H1 (cell line): ENCODE results near the gene COL6A3. TPM values are rescaled to one million over a fixed set of nuclear protein-coding genes. Genes with fewer than 3 reads are reported as not detected.

Source experiments
- CTCF ChIA-PET: fragments of 300-600 bp; sonication (Branson Sonifier 250); formaldehyde crosslinking; loops from one replicate; lab custom pipeline; 2021; ENCODE audit not compliant: partially characterized antibody; lab: Charles Lee
- POLR2A ChIA-PET: fragments of 300-600 bp; sonication (Branson Sonifier 250); formaldehyde crosslinking; loops from one replicate; lab custom pipeline; 2021; ENCODE audit warnings: inconsistent platforms; ENCODE audit not compliant: partially characterized antibody; lab: Charles Lee
- DNase-seq, 2 experiments: peaks; one replicate each; pipeline versions ENCODE4 v3.0.0 to v3.0.0-alpha.2; 2010 to 2022; ENCODE audit warnings: low spot score in 2 of 2, low read depth in 1 of 2, mixed read lengths in 1 of 2
- FAIRE-seq: peaks from 2 replicates; lab custom pipeline; 2011; peaks lifted over from hg19 to GRCh38; lab: Jason Lieb, UNC
- H2AFZ ChIP-seq: 2 replicates; pipeline ENCODE4 v1.8.1; 2012; ENCODE audit warnings: low read length, inconsistent platforms
- H2AK5ac ChIP-seq: 2 replicates; pipeline ENCODE4 v1.6.1; 2013; ENCODE audit warnings: low read depth, low read length
- H2BK120ac ChIP-seq: replicated peaks from 2 replicates; pipeline ENCODE3; 2013; ENCODE audit warnings: low read depth, low read length, inconsistent platforms
- H2BK12ac ChIP-seq: 2 replicates; pipeline ENCODE4 v1.6.1; 2013; ENCODE audit warnings: low read depth, low read length
- H2BK15ac ChIP-seq: 2 replicates; pipeline ENCODE4 v1.6.1; 2013; ENCODE audit warnings: low read length
- H2BK20ac ChIP-seq: 2 replicates; pipeline ENCODE4 v1.6.1; 2013; ENCODE audit warnings: low read length
- H2BK5ac ChIP-seq: 2 replicates; pipeline ENCODE4 v1.6.1; 2013; ENCODE audit warnings: low read depth, low read length
- H3K14ac ChIP-seq: 2 replicates; pipeline ENCODE4 v1.6.1; 2013; ENCODE audit warnings: inconsistent platforms; ENCODE audit not compliant: insufficient read length
- H3K18ac ChIP-seq: 2 replicates; pipeline ENCODE4 v1.6.1; 2013; ENCODE audit warnings: low read length; ENCODE audit errors: extremely low read depth
- H3K23ac ChIP-seq: 2 replicates; pipeline ENCODE4 v1.6.1; 2013; ENCODE audit warnings: inconsistent platforms; ENCODE audit not compliant: insufficient read length
- H3K23me2 ChIP-seq: 2 replicates; pipeline ENCODE4 v1.6.1; 2013; ENCODE audit warnings: low read depth, low read length
- H3K27ac ChIP-seq: 2 replicates; pipeline ENCODE4 v1.6.1; 2011; ENCODE audit warnings: low read depth, low read length, inconsistent platforms
- H3K27me3 ChIP-seq, 4 experiments: replicated peaks in 1 of 4; 1 replicate in 1 of 4; 2 replicates in 3 of 4; pipeline versions ENCODE4 v1.6.1 to v1.8.1; 2011 to 2013; ENCODE audit warnings: low read length in 3 of 4, mild to moderate bottlenecking in 3 of 4, inconsistent platforms in 2 of 4, mixed read lengths in 2 of 4, moderate library complexity in 1 of 4; ENCODE audit not compliant: control insufficient read depth in 3 of 4, insufficient read depth in 3 of 4; ENCODE audit errors: extremely low read depth in 1 of 4
- H3K36me3 ChIP-seq, 4 experiments: 2 replicates each; pipeline versions ENCODE4 v1.6.1 to v1.8.1; 2011 to 2013; ENCODE audit warnings: mild to moderate bottlenecking in 4 of 4, low read length in 3 of 4, moderate library complexity in 2 of 4, control low read depth in 1 of 4, inconsistent platforms in 1 of 4; ENCODE audit not compliant: insufficient read depth in 4 of 4, control insufficient read depth in 2 of 4
- H3K4ac ChIP-seq: replicated peaks from 2 replicates; pipeline ENCODE3; 2013; ENCODE audit warnings: low read length, low read depth, mixed read lengths, inconsistent platforms; ENCODE audit not compliant: insufficient read length
- H3K4me1 ChIP-seq, 4 experiments: replicated peaks in 1 of 4; 1 replicate in 1 of 4; 2 replicates in 3 of 4; pipeline versions ENCODE4 v1.6.1 to v1.8.1; 2011 to 2013; ENCODE audit warnings: low read length in 3 of 4, inconsistent platforms in 2 of 4, mixed read lengths in 1 of 4; ENCODE audit not compliant: insufficient read depth in 4 of 4, control insufficient read depth in 3 of 4
- H3K4me2 ChIP-seq, 2 experiments: 2 replicates each; pipeline versions ENCODE4 v1.6.1 to v1.8.1; 2011 to 2013; ENCODE audit warnings: low read depth in 2 of 2, low read length in 2 of 2, control low read depth in 1 of 2, inconsistent platforms in 1 of 2, mild to moderate bottlenecking in 1 of 2; ENCODE audit not compliant: insufficient read depth in 1 of 2
- H3K4me3 ChIP-seq, 4 experiments: fragments of 200-600, 300-600 bp in 1 of 4; sonication (generic), shearing (Covaris generic), sonication (Bioruptor Twin) in 1 of 4; 2 replicates each; pipeline versions ENCODE4 v1.5.1 to v1.8.1; 2011 to 2016; ENCODE audit warnings: low read length in 4 of 4, low read depth in 3 of 4, control low read depth in 2 of 4, inconsistent platforms in 2 of 4, mild to moderate bottlenecking in 2 of 4, mixed read lengths in 1 of 4, moderate library complexity in 1 of 4; ENCODE audit not compliant: insufficient read depth in 2 of 4; ENCODE audit errors: extremely low read depth in 1 of 4
- H3K56ac ChIP-seq: replicated peaks from 2 replicates; pipeline ENCODE3; 2013; ENCODE audit warnings: low read depth, mild to moderate bottlenecking, mixed read lengths, low read length, inconsistent platforms; ENCODE audit not compliant: insufficient read length
- H3K79me1 ChIP-seq: 2 replicates; pipeline ENCODE4 v1.6.1; 2013; ENCODE audit warnings: low read depth, low read length, control low read depth
- H3K79me2 ChIP-seq, 2 experiments: 2 replicates each; pipeline versions ENCODE4 v1.6.1 to v1.8.1; 2012 to 2013; ENCODE audit warnings: low read length in 2 of 2, mild to moderate bottlenecking in 2 of 2, inconsistent platforms in 1 of 2; ENCODE audit not compliant: insufficient read depth in 2 of 2, control insufficient read depth in 1 of 2
- H3K9ac ChIP-seq, 4 experiments: replicated peaks in 1 of 4; 1 replicate in 1 of 4; 2 replicates in 3 of 4; pipeline versions ENCODE4 v1.6.1 to v1.8.1; 2011 to 2013; ENCODE audit warnings: low read depth in 3 of 4, low read length in 3 of 4, control low read depth in 2 of 4, mild to moderate bottlenecking in 2 of 4, moderate library complexity in 2 of 4, inconsistent platforms in 1 of 4; ENCODE audit errors: extremely low read depth in 1 of 4
- H3K9me3 ChIP-seq, 2 experiments: 2 replicates each; pipeline versions ENCODE4 v1.6.1 to v1.8.1; 2012 to 2013; ENCODE audit warnings: mild to moderate bottlenecking in 2 of 2, moderate library complexity in 2 of 2, control low read depth in 1 of 2, inconsistent platforms in 1 of 2, low read depth in 1 of 2, low read length in 1 of 2, mixed read lengths in 1 of 2; ENCODE audit not compliant: insufficient read depth in 2 of 2
- H4K20me1 ChIP-seq, 2 experiments: replicated peaks in 1 of 2; 2 replicates each; pipeline versions ENCODE3 to v1.8.1; 2011 to 2013; ENCODE audit warnings: inconsistent platforms in 2 of 2, low read length in 2 of 2, mild to moderate bottlenecking in 1 of 2; ENCODE audit not compliant: insufficient read depth in 2 of 2, control insufficient read depth in 1 of 2
- H4K5ac ChIP-seq: 2 replicates; pipeline ENCODE4 v1.6.1; 2013; ENCODE audit warnings: low read length, low read depth, mixed read lengths, inconsistent platforms; ENCODE audit not compliant: insufficient read length
- H4K8ac ChIP-seq: 2 replicates; pipeline ENCODE4 v1.8.0; 2013; ENCODE audit warnings: mild to moderate bottlenecking, moderate library complexity, low read length, inconsistent platforms; ENCODE audit not compliant: insufficient read depth; ENCODE audit errors: extremely low read depth
- H4K91ac ChIP-seq: replicated peaks from 2 replicates; pipeline ENCODE3; 2013; ENCODE audit warnings: low read length, mixed read lengths, inconsistent platforms; ENCODE audit not compliant: insufficient read length
- ASH2L ChIP-seq: fragments of 200-600, 300-600 bp; sonication (generic); IDR thresholded peaks from one replicate; pipeline ENCODE4 v1.7.1; 2017; ENCODE audit warnings: low read length
- BACH1 ChIP-seq: IDR thresholded peaks from 2 replicates; pipeline ENCODE4 v1.6.1; 2012; ENCODE audit warnings: low read length, improper control_type of control experiment
- CBX8 ChIP-seq: fragments of 300-800, 300-1000 bp; sonication (generic); IDR thresholded peaks from 2 replicates; pipeline ENCODE4 v1.7.1; 2016; ENCODE audit warnings: low read depth, low read length, borderline replicate concordance
- EP300 ChIP-seq, 2 experiments: IDR thresholded peaks; 1 replicate in 1 of 2; 2 replicates in 1 of 2; pipeline ENCODE4 v1.6.1; 2011 to 2012; ENCODE audit warnings: low read depth in 2 of 2, low read length in 2 of 2, mild to moderate bottlenecking in 2 of 2, borderline replicate concordance in 1 of 2, inconsistent platforms in 1 of 2, moderate library complexity in 1 of 2
- FOSL1 ChIP-seq: IDR thresholded peaks from 2 replicates; pipeline ENCODE4 v1.6.1; 2011; ENCODE audit warnings: mild to moderate bottlenecking, low read depth, low read length, moderate library complexity; ENCODE audit not compliant: insufficient read depth
- GTF2F1 ChIP-seq: IDR thresholded peaks from 2 replicates; pipeline ENCODE4 v1.6.1; 2012; ENCODE audit warnings: low read depth, low read length, improper control_type of control experiment, borderline replicate concordance
- KDM4A ChIP-seq: IDR thresholded peaks from one replicate; pipeline ENCODE4 v1.7.1; 2012; ENCODE audit warnings: low read depth, mild to moderate bottlenecking, moderate library complexity, low read length, inconsistent platforms; ENCODE audit not compliant: severe bottlenecking
- KDM5A ChIP-seq: fragments of 200-600 bp; IDR thresholded peaks from 2 replicates; pipeline ENCODE4 v1.7.1; 2012; ENCODE audit warnings: mild to moderate bottlenecking, low read length, inconsistent platforms, mixed read lengths
- NRF1 ChIP-seq: IDR thresholded peaks from 2 replicates; pipeline ENCODE4 v1.6.1; 2011; ENCODE audit warnings: mild to moderate bottlenecking, low read depth, low read length, improper control_type of control experiment
- SP4 ChIP-seq: IDR thresholded peaks from 2 replicates; pipeline ENCODE4 v1.6.1; 2012; ENCODE audit warnings: low read length, inconsistent platforms
- TAF7 ChIP-seq: optimal IDR thresholded peaks from 2 replicates; pipeline ENCODE3; 2011; ENCODE audit warnings: low read depth, mild to moderate bottlenecking, inconsistent platforms, low read length, moderate library complexity, borderline replicate concordance
- TEAD4 ChIP-seq: IDR thresholded peaks from 2 replicates; pipeline ENCODE4 v1.6.1; 2012; ENCODE audit warnings: low read depth, low read length, inconsistent platforms, mixed read lengths
- WGBS, 2 experiments: shearing (Covaris generic) in 1 of 2; methylation state at CpG; one replicate each; pipeline versions ENCODE4 v1.1.6 to v1.1.7; 2013 to 2015; ENCODE audit warnings: low lambda C conversion rate in 2 of 2, mixed read lengths in 2 of 2, inconsistent platforms in 1 of 2, low coverage in 1 of 2, missing lambda C conversion rate in 1 of 2; ENCODE audit not compliant: insufficient replicate concordance in 2 of 2, insufficient coverage in 1 of 2, insufficient read length in 1 of 2; ENCODE audit errors: extremely low coverage in 1 of 2, missing lambda C conversion rate in 1 of 2; 5-methylcytosine and 5-hydroxymethylcytosine counted together
- polyA plus RNA-seq, 7 experiments: library from polyadenylated mRNA; depleted of rRNA in 3 of 7; stranded (reverse) in 5 of 7; unstranded in 2 of 7; fragments of >200 nt in 5 of 7; fragments of 200-250 nt in 2 of 7; gene quantifications; 1 replicate in 5 of 7; 2 replicates in 1 of 7; 4 replicates in 1 of 7; pipeline versions ENCODE4 v1.2.1 to v1.2.3, GENCODE V29; 2011 to 2013; ENCODE audit warnings: missing spikeins in 2 of 7, mixed read lengths in 2 of 7
- total RNA-seq: library from RNA; stranded (reverse); fragmentation: NEBNext Ultra II Directional; extraction: Animal tissue kit (Norgen Biotek cat#: 25700); gene quantifications from 2 replicates; pipeline ENCODE4 v1.2.1, GENCODE V29; 2021
- TF ChIP-seq, protein P1 (sequence below): IDR thresholded peaks from 2 replicates; pipeline ENCODE4 v1.6.1; 2012; ENCODE audit warnings: low read length, inconsistent platforms

The COL6A3 gene
- total and polyA plus RNA-seq, 2 of the 8 experiments (the other 6 are each of a cell fraction or from before 2014, with no cell fraction given) = 1.2 to 3.4 TPM

DNA sequence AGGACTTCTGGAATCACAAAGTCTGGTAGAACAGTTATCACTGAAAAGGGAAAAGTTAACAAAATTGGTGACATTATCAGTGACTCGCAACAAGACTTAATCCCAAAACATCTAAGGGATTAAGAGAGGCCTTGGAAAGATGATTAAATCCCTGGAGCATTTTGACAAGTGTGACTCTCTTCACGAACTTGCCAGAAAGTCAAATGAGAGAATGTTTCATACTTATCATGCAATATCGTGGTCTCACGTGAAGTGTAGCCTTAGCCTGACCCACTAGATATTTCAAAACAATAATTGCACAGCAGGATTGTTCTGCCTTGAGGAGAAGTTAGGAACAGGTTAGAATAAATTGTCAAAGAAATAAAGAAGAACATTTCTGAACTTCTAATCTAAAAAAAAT, 104.5 kb downstream of the COL6A3 start:
- Histone ChIP-seq H3K27me3 (0 out of 7 replicates have a peak, but pooled peaks cover 0 to 2% (median 0%) of the 10 kb centered on the region in 4 experiments), H2BK15ac (no peak overlapping the region), H3K18ac (no peak overlapping the region), H2BK120ac (no peak overlapping the region), H2AK5ac (no peak overlapping the region), H4K91ac (no peak overlapping the region), H3K27ac (no peak overlapping the region), H3K14ac (no peak overlapping the region), H4K20me1 (no peaks in the 10 kb centered on the region), H3K23me2 (no peaks in the 10 kb centered on the region), H3K9ac (no peak overlapping the region), H4K5ac (no peak overlapping the region), H2BK5ac (no peak overlapping the region), H3K23ac (no peak overlapping the region), H2BK20ac (no peak overlapping the region), H3K36me3 (no peaks in the 10 kb centered on the region), H3K56ac (no peak overlapping the region), H3K4me1 (no peaks in the 10 kb centered on the region), H3K9me3 (peaks cover 0 to 4% of the 10 kb centered on the region in 2 experiments; a peak in 1 of 4 replicates), H3K4me3 (no peak overlapping the region), H2BK12ac (no peak overlapping the region), H4K8ac (no peak overlapping the region), H3K79me2 (no peaks in the 10 kb centered on the region), H3K4ac (no peak overlapping the region), H3K4me2 (no peak overlapping the region), H2AFZ (no peak overlapping the region), H3K79me1 (no peaks in the 10 kb centered on the region; the same call in 1 of the 2 replicates)
- FAIRE-seq = no peak
- ChIA-PET CTCF (no interaction called here), POLR2A (no interaction called here)
- DNase-seq = no peak
- WGBS, 2 experiments = 90% methylated on average over 4 of the region's 4 CpGs; no CpG with 5 or more reads in 1 of the 2 experiments
- no peak for TF ChIP-seq KDM4A
- no peak for TF ChIP-seq EP300 (IDR thresholded peaks at IDR 0.05; ENCODE audit: borderline replicate concordance in 1 of 2, low read depth in 2 of 2, low read length in 2 of 2)
- TF ChIP-seq GTF2F1 = no peak
- TF ChIP-seq SP4 = no peak
- no peak for TF ChIP-seq TAF7
- no peak for TF ChIP-seq BACH1
- TF ChIP-seq FOSL1 = no peak
- TF ChIP-seq ASH2L = no peak
- no peak for TF ChIP-seq NRF1
- no peak for TF ChIP-seq KDM5A
- TF ChIP-seq, protein P1, sequence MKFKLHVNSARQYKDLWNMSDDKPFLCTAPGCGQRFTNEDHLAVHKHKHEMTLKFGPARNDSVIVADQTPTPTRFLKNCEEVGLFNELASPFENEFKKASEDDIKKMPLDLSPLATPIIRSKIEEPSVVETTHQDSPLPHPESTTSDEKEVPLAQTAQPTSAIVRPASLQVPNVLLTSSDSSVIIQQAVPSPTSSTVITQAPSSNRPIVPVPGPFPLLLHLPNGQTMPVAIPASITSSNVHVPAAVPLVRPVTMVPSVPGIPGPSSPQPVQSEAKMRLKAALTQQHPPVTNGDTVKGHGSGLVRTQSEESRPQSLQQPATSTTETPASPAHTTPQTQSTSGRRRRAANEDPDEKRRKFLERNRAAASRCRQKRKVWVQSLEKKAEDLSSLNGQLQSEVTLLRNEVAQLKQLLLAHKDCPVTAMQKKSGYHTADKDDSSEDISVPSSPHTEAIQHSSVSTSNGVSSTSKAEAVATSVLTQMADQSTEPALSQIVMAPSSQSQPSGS = no peak
- no peak for TF ChIP-seq CBX8
- TF ChIP-seq TEAD4 = no peak
